Mucosa of stomach (tissue), 1 donor: Measurements from ENCODE around the gene AUTS2.

Experiments used
- H3K27me3 ChIP-seq: one replicate; pipeline ENCODE4 v1.7.0; 2013; ENCODE audit warnings: mild to moderate bottlenecking, low read length; ENCODE audit not compliant: control insufficient read depth, insufficient read depth
- H3K36me3 ChIP-seq: one replicate; pipeline ENCODE4 v1.7.0; 2013; ENCODE audit warnings: low read length; ENCODE audit not compliant: control insufficient read depth, insufficient read depth
- H3K4me1 ChIP-seq: one replicate; pipeline ENCODE4 v1.7.0; 2013; ENCODE audit warnings: mild to moderate bottlenecking, low read length; ENCODE audit not compliant: control insufficient read depth, insufficient read depth
- H3K4me3 ChIP-seq: one replicate; pipeline ENCODE4 v1.7.0; 2013; ENCODE audit warnings: low read length
- H3K9ac ChIP-seq: one replicate; pipeline ENCODE4 v1.7.0; 2013; ENCODE audit warnings: mild to moderate bottlenecking, low read length, moderate library complexity
- H3K9me3 ChIP-seq: one replicate; pipeline ENCODE4 v1.7.0; 2013; ENCODE audit warnings: mild to moderate bottlenecking, low read length, moderate library complexity; ENCODE audit not compliant: control insufficient read depth
- donor health status: Pancreatic carcinoma.

The AUTS2 gene

GRCh38 chr7:70502117-70502863, 904.0 kb downstream of the AUTS2 start:
- no peaks in the 10 kb centered on the region for H3K36me3 ChIP-seq
- H3K27me3 ChIP-seq = no peaks in the 10 kb centered on the region
- no peak overlapping the region for H3K4me3 ChIP-seq
- H3K9ac ChIP-seq = no peak overlapping the region
- H3K9me3 ChIP-seq = no peaks in the 10 kb centered on the region
- no peaks in the 10 kb centered on the region for H3K4me1 ChIP-seq

GRCh38 chr7:70504254-70504653, 906.0 kb downstream of the AUTS2 start:
- Histone ChIP-seq H3K36me3 (no peaks in the 10 kb centered on the region), H3K27me3 (no peaks in the 10 kb centered on the region), H3K4me1 (no peaks in the 10 kb centered on the region), H3K9me3 (no peaks in the 10 kb centered on the region), H3K9ac (no peak overlapping the region), H3K4me3 (no peak overlapping the region)

- Histone ChIP-seq H3K4me1 (no peaks in the 10 kb centered on the region), H3K9me3 (no peaks in the 10 kb centered on the region), H3K36me3 (no peaks in the 10 kb centered on the region), H3K4me3 (no peak overlapping the region), H3K27me3 (no peaks in the 10 kb centered on the region), H3K9ac (no peak overlapping the region)
Measured at GRCh38 chr7:70505468-70505867, 907.2 kb downstream of the AUTS2 start.

GRCh38 chr7:70505886-70506285, 907.6 kb downstream of the AUTS2 start:
- no peaks in the 10 kb centered on the region for H3K9me3 ChIP-seq
- no peaks in the 10 kb centered on the region for H3K36me3 ChIP-seq
- no peaks in the 10 kb centered on the region for H3K4me1 ChIP-seq
- no peak overlapping the region for H3K4me3 ChIP-seq
- H3K27me3 ChIP-seq = no peaks in the 10 kb centered on the region
- H3K9ac ChIP-seq = no peak overlapping the region

- Histone ChIP-seq H3K9me3 (no peaks in the 10 kb centered on the region), H3K27me3 (no peaks in the 10 kb centered on the region)
Measured at GRCh38 chr7:70506434-70506833, 908.2 kb downstream of the AUTS2 start.

GRCh38 chr7:70512144-70512543, 913.9 kb downstream of the AUTS2 start:
- Histone ChIP-seq H3K4me3 (no peak overlapping the region), H3K27me3 (no peaks in the 10 kb centered on the region), H3K36me3 (no peaks in the 10 kb centered on the region), H3K9me3 (no peaks in the 10 kb centered on the region), H3K9ac (no peak overlapping the region), H3K4me1 (no peaks in the 10 kb centered on the region)

More at GRCh38 chr7:70506434-70506833, 908.2 kb downstream of the AUTS2 start:
- no peaks in the 10 kb centered on the region for H3K4me1 ChIP-seq
- H3K36me3 ChIP-seq = no peaks in the 10 kb centered on the region
- no peak overlapping the region for H3K9ac ChIP-seq
- no peak overlapping the region for H3K4me3 ChIP-seq

GRCh38 chr7:70512761-70513160, 914.5 kb downstream of the AUTS2 start:
- Histone ChIP-seq H3K4me1 (no peaks in the 10 kb centered on the region), H3K27me3 (no peaks in the 10 kb centered on the region), H3K9me3 (no peaks in the 10 kb centered on the region), H3K9ac (no peak overlapping the region), H3K4me3 (no peak overlapping the region), H3K36me3 (no peaks in the 10 kb centered on the region)

- no peaks in the 10 kb centered on the region for H3K4me1 ChIP-seq
- no peaks in the 10 kb centered on the region for H3K27me3 ChIP-seq
- H3K9me3 ChIP-seq = no peaks in the 10 kb centered on the region
Measured at GRCh38 chr7:70520611-70521010, 922.3 kb downstream of the AUTS2 start.

GRCh38 chr7:70523249-70523988, 925.1 kb downstream of the AUTS2 start:
- no peaks in the 10 kb centered on the region for H3K4me1 ChIP-seq
- no peaks in the 10 kb centered on the region for H3K36me3 ChIP-seq
- no peak overlapping the region for H3K9ac ChIP-seq
- no peak overlapping the region for H3K4me3 ChIP-seq
- H3K27me3 ChIP-seq = no peaks in the 10 kb centered on the region
- H3K9me3 ChIP-seq = no peaks in the 10 kb centered on the region

More at GRCh38 chr7:70520611-70521010, 922.3 kb downstream of the AUTS2 start:
- Histone ChIP-seq H3K4me3 (no peak overlapping the region), H3K36me3 (no peaks in the 10 kb centered on the region), H3K9ac (no peak overlapping the region)

GRCh38 chr7:70523989-70524351, 925.7 kb downstream of the AUTS2 start:
- Histone ChIP-seq H3K36me3 (no peaks in the 10 kb centered on the region), H3K9ac (no peak overlapping the region), H3K4me1 (no peaks in the 10 kb centered on the region), H3K27me3 (no peaks in the 10 kb centered on the region), H3K4me3 (no peak overlapping the region), H3K9me3 (no peaks in the 10 kb centered on the region)

GRCh38 chr7:70525991-70526390, 927.7 kb downstream of the AUTS2 start:
- H3K27me3 ChIP-seq = no peaks in the 10 kb centered on the region
- H3K36me3 ChIP-seq = no peaks in the 10 kb centered on the region
- no peak overlapping the region for H3K9ac ChIP-seq
- no peaks in the 10 kb centered on the region for H3K9me3 ChIP-seq
- no peaks in the 10 kb centered on the region for H3K4me1 ChIP-seq
- no peak overlapping the region for H3K4me3 ChIP-seq

GRCh38 chr7:70527520-70528115, 929.3 kb downstream of the AUTS2 start:
- no peaks in the 10 kb centered on the region for H3K9me3 ChIP-seq
- no peak overlapping the region for H3K9ac ChIP-seq
- H3K36me3 ChIP-seq = no peaks in the 10 kb centered on the region
- no peaks in the 10 kb centered on the region for H3K27me3 ChIP-seq
- no peak overlapping the region for H3K4me3 ChIP-seq
- H3K4me1 ChIP-seq = no peaks in the 10 kb centered on the region
